ENCODE results near the gene PTPRM. TPM values are rescaled to one million over a fixed set of nuclear protein-coding genes. Genes with fewer than 3 reads are reported as not detected.

The PTPRM gene
- polyA plus RNA-seq, 1 donor from 2014 or later = 126 TPM

- no peak overlapping the region for H3K4me3 ChIP-seq (ENCODE audit: low read length)
- H3K9me3 ChIP-seq (ENCODE audit: low read length) = no peaks in the 10 kb centered on the region
- H3K27me3 ChIP-seq (ENCODE audit: insufficient read depth, low read depth, low read length) = no peaks in the 10 kb centered on the region
- no peaks in the 10 kb centered on the region for H3K36me3 ChIP-seq (ENCODE audit: insufficient read depth, low read length)
- TF ChIP-seq MXI1 (conservative IDR thresholded peaks at IDR 0.05; ENCODE audit: poor library complexity, severe bottlenecking) (no peak), POLR2AphosphoS5 (IDR thresholded peaks at IDR 0.05) (no peak), EZH2 (IDR thresholded peaks at IDR 0.05; ENCODE audit: borderline replicate concordance, insufficient read depth, low read length, poor library complexity, severe bottlenecking) (no peak), CTCF (IDR thresholded peaks at IDR 0.05; ENCODE audit: poor library complexity, severe bottlenecking) (no peak), RAD21 (conservative IDR thresholded peaks at IDR 0.05) (no peak), EP300 (conservative IDR thresholded peaks at IDR 0.05; ENCODE audit: poor library complexity, severe bottlenecking) (no peak), TAF1 (IDR thresholded peaks at IDR 0.05; ENCODE audit: low read depth) (no peak)
- TF ChIP-seq, protein P1, sequence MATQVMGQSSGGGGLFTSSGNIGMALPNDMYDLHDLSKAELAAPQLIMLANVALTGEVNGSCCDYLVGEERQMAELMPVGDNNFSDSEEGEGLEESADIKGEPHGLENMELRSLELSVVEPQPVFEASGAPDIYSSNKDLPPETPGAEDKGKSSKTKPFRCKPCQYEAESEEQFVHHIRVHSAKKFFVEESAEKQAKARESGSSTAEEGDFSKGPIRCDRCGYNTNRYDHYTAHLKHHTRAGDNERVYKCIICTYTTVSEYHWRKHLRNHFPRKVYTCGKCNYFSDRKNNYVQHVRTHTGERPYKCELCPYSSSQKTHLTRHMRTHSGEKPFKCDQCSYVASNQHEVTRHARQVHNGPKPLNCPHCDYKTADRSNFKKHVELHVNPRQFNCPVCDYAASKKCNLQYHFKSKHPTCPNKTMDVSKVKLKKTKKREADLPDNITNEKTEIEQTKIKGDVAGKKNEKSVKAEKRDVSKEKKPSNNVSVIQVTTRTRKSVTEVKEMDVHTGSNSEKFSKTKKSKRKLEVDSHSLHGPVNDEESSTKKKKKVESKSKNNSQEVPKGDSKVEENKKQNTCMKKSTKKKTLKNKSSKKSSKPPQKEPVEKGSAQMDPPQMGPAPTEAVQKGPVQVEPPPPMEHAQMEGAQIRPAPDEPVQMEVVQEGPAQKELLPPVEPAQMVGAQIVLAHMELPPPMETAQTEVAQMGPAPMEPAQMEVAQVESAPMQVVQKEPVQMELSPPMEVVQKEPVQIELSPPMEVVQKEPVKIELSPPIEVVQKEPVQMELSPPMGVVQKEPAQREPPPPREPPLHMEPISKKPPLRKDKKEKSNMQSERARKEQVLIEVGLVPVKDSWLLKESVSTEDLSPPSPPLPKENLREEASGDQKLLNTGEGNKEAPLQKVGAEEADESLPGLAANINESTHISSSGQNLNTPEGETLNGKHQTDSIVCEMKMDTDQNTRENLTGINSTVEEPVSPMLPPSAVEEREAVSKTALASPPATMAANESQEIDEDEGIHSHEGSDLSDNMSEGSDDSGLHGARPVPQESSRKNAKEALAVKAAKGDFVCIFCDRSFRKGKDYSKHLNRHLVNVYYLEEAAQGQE (IDR thresholded peaks at IDR 0.05; ENCODE audit: borderline replicate concordance) = no peak
- H3K4me2 ChIP-seq (ENCODE audit: low read length) = no peak overlapping the region
- H3K9ac ChIP-seq (ENCODE audit: low read length) = no peak overlapping the region
- H3K27ac ChIP-seq (ENCODE audit: low read length) = no peak overlapping the region
- H3K9me2 ChIP-seq (ENCODE audit: insufficient read depth, low read length) = no peaks in the 10 kb centered on the region
- no peaks in the 10 kb centered on the region for H3K79me2 ChIP-seq (replicated peaks; ENCODE audit: insufficient read depth, low read length)
- H2AFZ ChIP-seq (ENCODE audit: low read depth, low read length) = no peak overlapping the region
- no peaks in the 10 kb centered on the region for H4K20me1 ChIP-seq (ENCODE audit: insufficient read depth)
- no peaks in the 10 kb centered on the region for H3F3A ChIP-seq (ENCODE audit: insufficient read depth, low read length, poor library complexity, severe bottlenecking)
Measured at GRCh38 chr18:8065284-8065683, 498.2 kb downstream of the PTPRM start.

DNA sequence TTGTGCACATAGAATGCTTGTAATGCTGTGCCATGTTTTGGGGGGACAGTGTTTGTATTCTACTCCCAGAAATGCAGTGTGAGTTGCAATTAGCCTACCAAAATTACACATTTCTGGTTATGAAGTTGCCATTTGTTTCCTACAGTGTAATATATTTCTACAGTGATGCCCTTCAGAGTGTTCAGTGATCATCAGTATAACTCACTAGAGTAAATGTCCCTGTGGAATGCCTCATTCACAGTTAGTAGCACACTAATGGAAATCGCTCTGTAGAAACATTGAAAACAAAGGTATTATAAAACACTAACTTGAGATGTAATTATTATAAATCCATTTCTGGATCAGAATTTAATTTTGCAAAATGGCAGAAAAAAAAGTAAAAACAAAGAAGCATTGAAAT, 498.7 kb downstream of the PTPRM start:
- Histone ChIP-seq H3K36me3 (ENCODE audit: insufficient read depth, low read length) (no peaks in the 10 kb centered on the region), H3K9ac (ENCODE audit: low read length) (no peak overlapping the region), H2AFZ (ENCODE audit: low read depth, low read length) (no peak overlapping the region), H3K4me3 (ENCODE audit: low read length) (no peak overlapping the region), H4K20me1 (ENCODE audit: insufficient read depth) (no peaks in the 10 kb centered on the region), H3K27ac (ENCODE audit: low read length) (no peak overlapping the region), H3K4me2 (ENCODE audit: low read length) (no peak overlapping the region), H3K27me3 (ENCODE audit: insufficient read depth, low read depth, low read length) (no peaks in the 10 kb centered on the region), H3F3A (ENCODE audit: insufficient read depth, low read length, poor library complexity, severe bottlenecking) (no peaks in the 10 kb centered on the region), H3K9me2 (ENCODE audit: insufficient read depth, low read length) (no peaks in the 10 kb centered on the region), H3K79me2 (replicated peaks; ENCODE audit: insufficient read depth, low read length) (no peaks in the 10 kb centered on the region), H3K9me3 (ENCODE audit: low read length) (no peaks in the 10 kb centered on the region)
- TF ChIP-seq, protein P1 (IDR thresholded peaks at IDR 0.05; ENCODE audit: borderline replicate concordance) = no peak
- no peak for TF ChIP-seq RAD21 (conservative IDR thresholded peaks at IDR 0.05)
- TF ChIP-seq POLR2AphosphoS5 (IDR thresholded peaks at IDR 0.05) = no peak
- TF ChIP-seq CTCF (IDR thresholded peaks at IDR 0.05; ENCODE audit: poor library complexity, severe bottlenecking) = no peak
- no peak for TF ChIP-seq MXI1 (conservative IDR thresholded peaks at IDR 0.05; ENCODE audit: poor library complexity, severe bottlenecking)
- no peak for TF ChIP-seq EP300 (conservative IDR thresholded peaks at IDR 0.05; ENCODE audit: poor library complexity, severe bottlenecking)
- no peak for TF ChIP-seq EZH2 (IDR thresholded peaks at IDR 0.05; ENCODE audit: borderline replicate concordance, insufficient read depth, low read length, poor library complexity, severe bottlenecking)
- TF ChIP-seq TAF1 (IDR thresholded peaks at IDR 0.05; ENCODE audit: low read depth) = no peak
- no peak for TF ChIP-seq SMC3 (conservative IDR thresholded peaks at IDR 0.05; ENCODE audit: poor library complexity)
